NOMO-1 (cell line): ENCODE measurements around the gene MASP1.

ENCODE experiments used
- DNase-seq, 2 experiments: peaks; one replicate each; lab custom pipeline; 2025; ENCODE audit not compliant: unreplicated experiment in 2 of 2; lab: John Stamatoyannopoulos, UW

MASP1 gene

GRCh38 chr3:187193181-187193580, 98.4 kb downstream of the MASP1 start:
- no peak for DNase-seq

GRCh38 chr3:187191271-187191670, 100.3 kb downstream of the MASP1 start:
- no peak for DNase-seq

DNA sequence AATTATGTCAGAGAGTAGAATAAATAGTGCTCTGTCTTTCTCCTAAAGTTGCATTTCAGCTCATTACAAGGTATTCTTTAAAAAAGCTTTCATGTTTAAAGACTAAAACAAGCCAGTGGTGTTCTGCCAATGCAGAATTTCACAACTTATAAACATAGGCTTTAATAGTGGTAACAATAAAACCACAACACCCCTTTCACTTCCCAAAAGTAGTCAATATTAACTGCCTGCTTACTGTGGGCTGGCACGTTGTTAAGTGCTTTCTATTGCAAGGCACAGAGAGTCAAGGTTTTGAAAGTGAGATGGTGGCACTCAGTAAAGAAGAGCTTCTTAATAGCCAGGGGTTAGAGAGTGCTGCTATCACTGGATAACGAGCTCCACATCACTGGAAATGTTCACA, 102.6 kb downstream of the MASP1 start:
- peak; percentile 78 to 97 for DNase-seq

DNA sequence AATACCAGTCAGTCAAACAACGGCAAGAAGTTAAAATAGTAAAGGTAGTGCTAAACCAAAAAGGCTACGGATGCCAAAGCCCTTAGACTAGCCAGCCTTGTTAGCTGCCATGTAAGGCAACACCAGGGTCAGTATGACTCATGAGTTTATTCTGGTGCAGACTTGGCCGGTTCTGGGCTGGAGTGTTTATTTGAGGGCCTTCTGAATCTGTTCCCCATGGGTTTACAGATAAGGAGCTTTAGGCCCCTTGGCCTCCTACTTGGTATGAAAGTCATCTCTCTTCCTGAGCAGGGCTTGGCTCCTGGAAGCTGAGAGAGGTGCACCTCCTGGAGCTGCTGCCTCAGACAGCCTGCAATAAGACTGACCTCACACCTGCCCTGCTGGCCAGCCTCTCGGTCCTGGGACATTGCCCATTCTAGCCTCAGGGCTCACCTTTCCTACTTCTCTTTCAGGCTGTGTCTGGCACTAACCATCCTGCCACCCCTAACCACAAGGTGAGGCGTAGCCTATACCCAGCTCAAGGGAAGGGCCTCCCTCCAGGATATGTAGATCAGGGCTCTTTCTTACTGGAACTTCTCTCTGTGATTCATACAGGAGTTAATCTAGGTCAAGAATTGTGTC, 104.6 kb downstream of the MASP1 start:
- DNase-seq = peak in 1 of 2 experiments; percentile 15

DNA sequence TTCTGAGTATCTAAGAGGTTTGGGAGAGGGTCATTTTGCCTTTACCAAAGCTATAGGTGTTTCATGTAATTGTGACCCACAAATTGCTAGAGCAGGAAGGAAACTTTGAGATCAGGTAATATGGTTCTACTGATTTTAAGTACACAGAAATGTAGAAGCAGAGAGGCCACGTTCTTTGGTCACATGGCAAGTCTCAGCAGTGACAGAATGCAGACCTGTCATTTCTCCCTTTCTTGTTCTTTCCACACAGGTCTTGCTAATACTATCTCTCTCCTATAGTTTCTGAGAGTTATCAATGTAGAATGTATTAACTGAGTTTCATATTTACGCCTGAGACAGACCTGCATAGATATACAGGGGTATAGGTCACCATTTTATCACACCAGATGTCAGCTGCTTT, 105.2 kb downstream of the MASP1 start:
- DNase-seq = no peak

GRCh38 chr3:187185759-187186158, 105.8 kb downstream of the MASP1 start:
- DNase-seq = no peak
